ENCODE results near the gene SUMO3. TPM values are rescaled to one million over a fixed set of nuclear protein-coding genes. Genes with fewer than 3 reads are reported as not detected.

Gene SUMO3
- total and polyA plus RNA-seq, 2 donors (not counting 1 experiment from before 2014, with no cell fraction given): 96.3 to 190 TPM

- Histone ChIP-seq H3K4me2 (ENCODE audit: extremely low read depth, insufficient read depth, low read length) (no peak overlapping the region), H3K27ac (ENCODE audit: insufficient read depth, low read length) (no peak overlapping the region), H3K27me3 (ENCODE audit: control insufficient read depth, insufficient read depth, low read length) (no peaks in the 10 kb centered on the region), H2AFZ (ENCODE audit: low read length) (no peak overlapping the region), H4K20me1 (ENCODE audit: control insufficient read depth, extremely low read depth, insufficient read depth, low read length) (no peaks in the 10 kb centered on the region), H3K79me2 (ENCODE audit: control insufficient read depth, insufficient read depth, low read length) (no peaks in the 10 kb centered on the region), H3K9ac (ENCODE audit: insufficient read depth, low read length) (no peak overlapping the region), H3K4me3 (replicated peaks in 1 of 4; ENCODE audit: control extremely low read depth in 1 of 4, insufficient read depth in 1 of 4, low read depth in 3 of 4, low read length in 4 of 4) (no peak overlapping the region), H3K9me3 (ENCODE audit: control insufficient read depth, insufficient read depth, low read depth, low read length) (no peaks in the 10 kb centered on the region), H3K4me1 (ENCODE audit: control insufficient read depth, extremely low read depth, insufficient read depth, low read length) (no peaks in the 10 kb centered on the region), H3K36me3 (ENCODE audit: control insufficient read depth, insufficient read depth, low read length) (no peaks in the 10 kb centered on the region)
- DNase-seq (ENCODE audit: low read depth in 2 of 2): no peak
- TF ChIP-seq EZH2 (IDR thresholded peaks at IDR 0.05; ENCODE audit: low read length, missing control alignments): no peak
- no peak for TF ChIP-seq CTCF (conservative IDR thresholded peaks at IDR 0.05 in 1 of 2, IDR thresholded peaks at IDR 0.05 in 1 of 2; ENCODE audit: low read depth in 1 of 2, low read length in 2 of 2)
Measured at GRCh38 chr21:44760376-44760775, 57.5 kb downstream of the SUMO3 start.

GRCh38 chr21:44759628-44760285 is 58.1 kb downstream of the SUMO3 start:
- DNase-seq (ENCODE audit: low read depth in 2 of 2): no peak
- Histone ChIP-seq H2AFZ (ENCODE audit: low read length) (no peak overlapping the region), H3K9me3 (ENCODE audit: control insufficient read depth, insufficient read depth, low read depth, low read length) (no peaks in the 10 kb centered on the region), H3K9ac (ENCODE audit: insufficient read depth, low read length) (no peak overlapping the region), H3K27me3 (ENCODE audit: control insufficient read depth, insufficient read depth, low read length) (no peaks in the 10 kb centered on the region), H4K20me1 (ENCODE audit: control insufficient read depth, extremely low read depth, insufficient read depth, low read length) (no peaks in the 10 kb centered on the region), H3K4me1 (ENCODE audit: control insufficient read depth, extremely low read depth, insufficient read depth, low read length) (no peaks in the 10 kb centered on the region), H3K4me2 (ENCODE audit: extremely low read depth, insufficient read depth, low read length) (no peak overlapping the region), H3K79me2 (ENCODE audit: control insufficient read depth, insufficient read depth, low read length) (no peaks in the 10 kb centered on the region), H3K36me3 (ENCODE audit: control insufficient read depth, insufficient read depth, low read length) (no peaks in the 10 kb centered on the region), H3K4me3 (replicated peaks in 1 of 4; ENCODE audit: control extremely low read depth in 1 of 4, insufficient read depth in 1 of 4, low read depth in 3 of 4, low read length in 4 of 4) (no peak overlapping the region), H3K27ac (ENCODE audit: insufficient read depth, low read length) (no peak overlapping the region)
- TF ChIP-seq CTCF (conservative IDR thresholded peaks at IDR 0.05 in 1 of 2, IDR thresholded peaks at IDR 0.05 in 1 of 2; ENCODE audit: low read depth in 1 of 2, low read length in 2 of 2): no peak
- TF ChIP-seq EZH2 (IDR thresholded peaks at IDR 0.05; ENCODE audit: low read length, missing control alignments): no peak

GRCh38 chr21:44758781-44759627 is 58.9 kb downstream of the SUMO3 start:
- Histone ChIP-seq H3K27ac (ENCODE audit: insufficient read depth, low read length) (no peak overlapping the region), H3K79me2 (ENCODE audit: control insufficient read depth, insufficient read depth, low read length) (no peaks in the 10 kb centered on the region), H3K4me3 (replicated peaks in 1 of 4; ENCODE audit: control extremely low read depth in 1 of 4, insufficient read depth in 1 of 4, low read depth in 3 of 4, low read length in 4 of 4) (no peak overlapping the region), H3K9ac (ENCODE audit: insufficient read depth, low read length) (no peak overlapping the region), H3K36me3 (ENCODE audit: control insufficient read depth, insufficient read depth, low read length) (no peaks in the 10 kb centered on the region), H3K27me3 (ENCODE audit: control insufficient read depth, insufficient read depth, low read length) (no peaks in the 10 kb centered on the region), H3K9me3 (ENCODE audit: control insufficient read depth, insufficient read depth, low read depth, low read length) (no peaks in the 10 kb centered on the region), H3K4me1 (ENCODE audit: control insufficient read depth, extremely low read depth, insufficient read depth, low read length) (no peaks in the 10 kb centered on the region), H4K20me1 (ENCODE audit: control insufficient read depth, extremely low read depth, insufficient read depth, low read length) (no peaks in the 10 kb centered on the region), H3K4me2 (ENCODE audit: extremely low read depth, insufficient read depth, low read length) (no peak overlapping the region), H2AFZ (ENCODE audit: low read length) (no peak overlapping the region)
- no peak for TF ChIP-seq EZH2 (IDR thresholded peaks at IDR 0.05; ENCODE audit: low read length, missing control alignments)
- TF ChIP-seq CTCF (conservative IDR thresholded peaks at IDR 0.05 in 1 of 2, IDR thresholded peaks at IDR 0.05 in 1 of 2; ENCODE audit: low read depth in 1 of 2, low read length in 2 of 2): no peak
- DNase-seq (ENCODE audit: low read depth in 2 of 2): no peak

Data from fibroblast of lung (primary cell).